Breast epithelium (tissue), 3 donors: Measurements from ENCODE around the gene PFKP.

ENCODE experiments used
- POLR2A ChIP-seq: fragments of 450-650 bp; IDR thresholded peaks from one replicate; pipeline ENCODE4 v1.6.1; 2016; ENCODE audit warnings: antibody characterized with exemption, mild to moderate bottlenecking, moderate library complexity
- POLR2AphosphoS5 ChIP-seq, 3 donors: sonication (generic); formaldehyde crosslinking; IDR thresholded peaks; one replicate each; pipeline ENCODE4 v1.6.1; 2017; ENCODE audit warnings: antibody characterized with exemption in 3 of 3
- TF ChIP-seq, protein P1 (sequence below), 3 donors: fragments of 450-650 bp; IDR thresholded peaks; one replicate each; pipeline ENCODE4 v1.5.1; 2016 to 2017; ENCODE audit warnings: antibody characterized with exemption in 3 of 3, mild to moderate bottlenecking in 3 of 3, moderate library complexity in 3 of 3

DNA sequence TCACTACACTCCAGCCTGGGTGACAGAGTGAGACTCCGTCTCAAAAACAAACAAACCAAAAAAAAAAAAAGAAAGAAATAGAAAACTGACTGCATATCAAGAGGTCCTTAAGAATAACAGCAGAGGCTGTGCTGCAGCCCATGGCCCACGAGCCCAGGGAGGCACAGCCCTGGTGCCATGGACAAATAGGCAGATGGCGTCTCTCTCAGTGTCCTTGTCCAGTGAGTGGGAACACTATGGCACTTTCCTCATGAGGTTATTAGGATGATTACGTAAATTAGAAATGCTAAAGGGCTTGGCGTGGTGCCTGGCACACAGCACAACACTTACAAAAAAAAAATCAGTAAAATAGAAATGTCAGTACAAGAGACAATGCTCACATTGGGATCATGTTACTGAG lies 33.4 kb upstream of the PFKP start:
- TF ChIP-seq, protein P1, sequence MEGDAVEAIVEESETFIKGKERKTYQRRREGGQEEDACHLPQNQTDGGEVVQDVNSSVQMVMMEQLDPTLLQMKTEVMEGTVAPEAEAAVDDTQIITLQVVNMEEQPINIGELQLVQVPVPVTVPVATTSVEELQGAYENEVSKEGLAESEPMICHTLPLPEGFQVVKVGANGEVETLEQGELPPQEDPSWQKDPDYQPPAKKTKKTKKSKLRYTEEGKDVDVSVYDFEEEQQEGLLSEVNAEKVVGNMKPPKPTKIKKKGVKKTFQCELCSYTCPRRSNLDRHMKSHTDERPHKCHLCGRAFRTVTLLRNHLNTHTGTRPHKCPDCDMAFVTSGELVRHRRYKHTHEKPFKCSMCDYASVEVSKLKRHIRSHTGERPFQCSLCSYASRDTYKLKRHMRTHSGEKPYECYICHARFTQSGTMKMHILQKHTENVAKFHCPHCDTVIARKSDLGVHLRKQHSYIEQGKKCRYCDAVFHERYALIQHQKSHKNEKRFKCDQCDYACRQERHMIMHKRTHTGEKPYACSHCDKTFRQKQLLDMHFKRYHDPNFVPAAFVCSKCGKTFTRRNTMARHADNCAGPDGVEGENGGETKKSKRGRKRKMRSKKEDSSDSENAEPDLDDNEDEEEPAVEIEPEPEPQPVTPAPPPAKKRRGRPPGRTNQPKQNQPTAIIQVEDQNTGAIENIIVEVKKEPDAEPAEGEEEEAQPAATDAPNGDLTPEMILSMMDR (IDR thresholded peaks at IDR 0.05) = no peak
- no peak for TF ChIP-seq POLR2A
- TF ChIP-seq POLR2AphosphoS5 (IDR thresholded peaks at IDR 0.05) = no peak
